Activated T-helper 1 cell treated with anti-CD3 and anti-CD28 coated beads, Interleukin-12 subunit alpha, Interleukin-12 subunit beta, Interleukin-2, Interleukin-4 antibody, amounts not matched to agents 30 ng/mL and 10 ng/mL and 1 ng/mL, durations not matched to agents 14 hours and 24 hours and 36 hours (primary cell): ENCODE results near the gene GTF2H2C_2.
A peak's percentile ranks its signal among the peaks of the same experiment; 100 is the strongest.
"Not testable (repeated sequence)": the region's sequence is repeated elsewhere in the genome, so short reads cannot be mapped to it uniquely, and the experiment has no call there.

Experiments
- DNase-seq: peaks from one replicate; pipeline ENCODE4 v3.0.0; 2021; ENCODE audit warnings: low spot score
- H3K27ac Mint-ChIP-seq: one replicate; pipeline ENCODE4 v1.8.0; 2021; ENCODE audit warnings: mild to moderate bottlenecking, mixed read lengths
- H3K27me3 Mint-ChIP-seq: one replicate; pipeline ENCODE4 v1.8.0; 2022; ENCODE audit warnings: mild to moderate bottlenecking, moderate library complexity, mixed read lengths; ENCODE audit not compliant: insufficient read depth
- H3K36me3 Mint-ChIP-seq: one replicate; pipeline ENCODE4 v1.8.0; 2021; ENCODE audit warnings: low read depth, mixed read lengths
- H3K4me1 Mint-ChIP-seq: one replicate; pipeline ENCODE4 v1.8.0; 2021; ENCODE audit warnings: low read depth, mixed read lengths
- H3K4me3 Mint-ChIP-seq: one replicate; pipeline ENCODE4 v1.8.0; 2021; ENCODE audit warnings: mild to moderate bottlenecking, moderate library complexity, mixed read lengths
- H3K9me3 Mint-ChIP-seq: one replicate; pipeline ENCODE4 v1.8.0; 2021; ENCODE audit warnings: mixed read lengths
- intact Hi-C: fragments of 100-400 bp; cut with micrococcal nuclease; formaldehyde crosslinking; loops from one replicate; pipeline ENCODE4 v1.15.1; 2024

GTF2H2C_2 gene

DNA sequence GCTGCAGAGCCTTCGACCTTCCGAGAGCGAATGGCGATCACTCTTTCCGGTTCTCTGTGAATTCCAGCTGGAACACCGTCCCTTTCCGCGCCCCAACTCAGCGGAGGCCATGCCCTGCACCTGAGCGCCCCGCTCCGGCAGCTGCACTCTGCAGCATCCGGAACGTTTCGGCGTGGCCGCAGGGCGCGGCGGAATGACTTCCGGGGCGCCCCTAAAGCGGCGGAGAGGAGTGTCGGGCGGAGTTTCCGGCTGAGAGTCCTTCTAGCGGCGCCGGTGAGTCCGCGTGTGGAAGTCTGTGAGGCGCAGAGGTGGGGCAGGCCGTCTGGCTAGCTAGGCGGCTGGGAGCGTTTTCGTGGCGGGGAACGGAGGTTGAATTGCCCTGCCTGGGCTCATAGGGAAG, at the start of gene GTF2H2C_2:
GTF2H2C_2 (plus strand) TSS at position 252 of the 400 bp plus-strand sequence.
- H3K27me3 Mint-ChIP-seq, H3K4me1 Mint-ChIP-seq, H3K27ac Mint-ChIP-seq, intact Hi-C loops, H3K4me3 Mint-ChIP-seq, DNase-seq, H3K36me3 Mint-ChIP-seq, H3K9me3 Mint-ChIP-seq: not testable (repeated sequence)

DNA sequence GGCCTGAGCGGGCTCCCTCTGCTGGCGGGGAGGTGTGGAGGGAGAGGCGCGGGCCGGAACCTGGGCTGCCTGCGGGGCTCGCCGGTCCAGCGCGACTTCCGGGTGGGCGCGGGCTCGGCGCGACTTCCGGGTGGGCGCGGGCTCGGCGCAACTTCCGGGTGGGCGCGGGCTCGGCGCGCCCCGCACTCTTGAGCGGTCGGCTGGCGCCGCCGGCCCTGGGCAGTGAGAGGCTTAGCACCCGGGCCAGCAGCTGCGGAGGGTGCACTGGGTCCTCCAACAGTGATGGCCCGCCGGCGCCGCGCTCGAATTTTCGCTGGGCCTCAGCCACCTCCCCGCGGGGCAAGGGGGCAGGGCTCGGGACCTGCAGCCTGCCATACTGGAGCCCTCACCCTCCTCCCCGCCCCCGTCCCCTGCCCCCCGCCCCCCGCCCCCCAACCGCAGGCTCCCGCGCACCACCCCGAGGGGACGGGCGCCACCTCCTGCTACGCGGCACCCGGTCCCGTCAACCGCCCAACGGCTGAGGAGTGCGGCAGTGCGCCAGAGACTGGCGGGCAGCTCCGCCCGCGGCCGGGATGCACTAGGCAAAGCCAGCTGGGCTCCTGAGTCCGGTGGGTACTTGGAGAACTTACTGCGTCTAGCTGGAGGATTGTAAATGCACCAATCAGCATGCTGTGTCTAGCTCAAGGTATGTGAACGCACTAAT, 14.0 kb upstream of the GTF2H2C_2 start:
- intact Hi-C loops, H3K27me3 Mint-ChIP-seq, H3K4me1 Mint-ChIP-seq, H3K36me3 Mint-ChIP-seq, H3K9me3 Mint-ChIP-seq: not testable (repeated sequence)
- Mint-ChIP-seq H3K4me3 (peak overlapping the region; percentile 82), H3K27ac (peak overlapping the region; percentile 75)
- peak; percentile 65 for DNase-seq

DNA sequence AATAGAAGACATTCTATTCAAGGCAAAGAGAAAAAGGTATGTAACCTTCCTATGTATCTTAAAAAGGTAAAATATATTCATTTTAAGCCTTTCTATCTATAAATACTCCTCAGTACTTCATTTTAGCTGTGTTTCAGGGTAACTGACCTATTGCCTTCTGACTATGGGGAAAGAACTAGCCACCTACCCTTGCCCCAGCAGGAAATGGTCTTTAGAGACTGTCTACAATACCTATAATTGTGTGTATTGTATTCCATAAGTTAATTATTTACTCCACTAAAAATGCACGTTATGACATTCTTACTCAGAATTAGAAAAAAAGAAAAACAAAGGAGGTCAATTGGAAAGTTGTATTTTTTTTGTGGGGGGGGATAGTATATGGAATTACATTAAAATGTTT, 6.2 kb downstream of the GTF2H2C_2 start:
- H3K4me1 Mint-ChIP-seq, DNase-seq, H3K27ac Mint-ChIP-seq, H3K4me3 Mint-ChIP-seq, H3K9me3 Mint-ChIP-seq, H3K36me3 Mint-ChIP-seq, intact Hi-C loops, H3K27me3 Mint-ChIP-seq: not testable (repeated sequence)

DNA sequence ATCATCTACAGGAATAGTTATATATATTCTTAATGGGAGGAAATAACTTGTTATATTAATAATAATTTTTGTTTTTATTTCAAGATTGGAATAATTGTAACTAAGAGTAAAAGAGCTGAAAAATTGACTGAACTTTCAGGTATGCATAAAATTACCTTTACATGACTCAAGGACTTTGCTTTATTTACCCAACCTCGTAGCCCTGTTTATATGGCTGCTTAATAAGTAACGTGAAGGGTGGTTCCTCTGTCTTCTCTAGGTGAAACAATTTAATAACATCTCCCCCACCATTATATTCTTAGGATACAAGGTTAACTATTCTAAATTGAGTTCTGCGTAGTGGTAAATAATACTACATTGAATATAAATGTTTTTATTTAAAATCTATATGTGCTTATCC, 8.0 kb downstream of the GTF2H2C_2 start:
- H3K4me3 Mint-ChIP-seq, H3K9me3 Mint-ChIP-seq, H3K27me3 Mint-ChIP-seq, H3K36me3 Mint-ChIP-seq, H3K27ac Mint-ChIP-seq, DNase-seq, H3K4me1 Mint-ChIP-seq, intact Hi-C loops: not testable (repeated sequence)

DNA sequence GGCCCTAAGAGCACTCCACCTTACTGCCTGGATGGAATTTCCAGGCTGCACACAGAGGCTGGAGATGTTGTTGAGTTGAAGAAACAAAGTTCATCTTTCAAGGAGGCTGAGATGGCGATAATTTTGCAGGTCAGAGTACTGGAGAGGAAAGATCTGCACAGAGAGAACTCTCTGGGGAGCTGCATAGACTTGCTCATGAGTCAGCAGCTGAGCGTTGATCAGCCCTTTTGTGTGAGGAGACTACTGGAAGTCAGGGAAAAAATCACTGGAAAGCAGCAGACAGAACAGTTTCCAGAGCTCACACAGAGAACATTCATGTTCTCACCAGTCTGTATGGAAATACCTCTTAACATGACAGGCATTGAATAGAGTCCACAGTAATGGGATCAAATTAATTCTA, 23.4 kb downstream of the GTF2H2C_2 start:
- DNase-seq, H3K36me3 Mint-ChIP-seq, H3K4me1 Mint-ChIP-seq, H3K9me3 Mint-ChIP-seq, H3K27me3 Mint-ChIP-seq, H3K27ac Mint-ChIP-seq, intact Hi-C loops, H3K4me3 Mint-ChIP-seq: not testable (repeated sequence)

DNA sequence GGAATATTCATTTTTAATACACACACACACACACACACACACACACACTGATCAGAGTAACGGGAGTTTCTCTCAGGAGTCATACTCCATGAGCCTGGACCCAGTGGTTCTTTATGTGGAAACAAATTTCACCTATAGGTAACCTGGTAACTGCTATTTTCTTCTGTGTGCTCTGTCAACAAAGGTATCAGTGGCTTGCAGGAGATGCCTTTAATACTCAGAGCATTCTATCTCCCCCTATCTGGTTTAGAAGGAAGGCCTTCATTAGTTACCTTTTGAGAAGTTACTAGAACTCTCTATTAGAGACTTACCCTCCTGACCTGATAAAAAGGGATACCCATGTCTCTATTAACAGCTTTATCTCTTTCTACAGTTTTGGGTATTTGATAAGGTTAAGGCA, 34.4 kb downstream of the GTF2H2C_2 start:
- H3K27ac Mint-ChIP-seq, H3K4me1 Mint-ChIP-seq, H3K27me3 Mint-ChIP-seq, intact Hi-C loops, DNase-seq, H3K4me3 Mint-ChIP-seq, H3K9me3 Mint-ChIP-seq, H3K36me3 Mint-ChIP-seq: not testable (repeated sequence)

DNA sequence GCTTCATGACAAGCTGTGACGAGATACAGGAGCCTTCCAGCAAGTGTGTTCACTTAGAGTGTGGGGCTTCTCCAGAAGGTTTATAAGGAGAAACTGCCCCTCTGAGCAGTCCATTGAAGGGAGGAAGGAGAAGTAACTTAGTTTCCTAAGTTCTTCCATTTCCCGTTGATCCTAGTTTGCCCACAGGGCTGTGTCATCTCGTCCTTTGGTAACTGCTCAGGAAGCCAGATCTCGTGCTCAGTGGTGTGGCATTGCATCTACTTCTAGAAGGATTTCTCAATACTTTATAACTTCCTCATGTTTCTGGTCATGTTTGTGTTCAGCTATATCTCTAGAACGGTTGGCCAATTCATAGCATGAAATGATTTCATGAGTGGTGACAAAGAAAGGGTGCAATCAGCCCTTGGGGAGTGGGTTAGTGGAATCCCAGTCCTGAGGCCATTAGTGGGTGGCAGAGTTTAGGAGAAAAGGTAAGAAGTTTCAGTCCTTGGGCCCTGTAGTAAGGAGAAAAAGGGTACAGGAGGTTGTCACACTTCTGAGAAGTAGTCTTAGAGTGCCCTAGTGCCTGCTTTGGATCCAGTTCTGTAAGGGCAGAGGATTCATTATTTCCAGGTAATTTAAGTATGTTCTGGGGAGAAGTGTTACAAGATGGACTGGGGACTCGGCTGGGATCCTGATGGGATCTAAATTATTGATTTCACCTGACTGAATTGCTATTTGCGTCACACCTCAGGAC, 36.2 kb downstream of the GTF2H2C_2 start:
- DNase-seq, intact Hi-C loops, H3K9me3 Mint-ChIP-seq, H3K36me3 Mint-ChIP-seq, H3K4me3 Mint-ChIP-seq, H3K4me1 Mint-ChIP-seq, H3K27me3 Mint-ChIP-seq, H3K27ac Mint-ChIP-seq: not testable (repeated sequence)

DNA sequence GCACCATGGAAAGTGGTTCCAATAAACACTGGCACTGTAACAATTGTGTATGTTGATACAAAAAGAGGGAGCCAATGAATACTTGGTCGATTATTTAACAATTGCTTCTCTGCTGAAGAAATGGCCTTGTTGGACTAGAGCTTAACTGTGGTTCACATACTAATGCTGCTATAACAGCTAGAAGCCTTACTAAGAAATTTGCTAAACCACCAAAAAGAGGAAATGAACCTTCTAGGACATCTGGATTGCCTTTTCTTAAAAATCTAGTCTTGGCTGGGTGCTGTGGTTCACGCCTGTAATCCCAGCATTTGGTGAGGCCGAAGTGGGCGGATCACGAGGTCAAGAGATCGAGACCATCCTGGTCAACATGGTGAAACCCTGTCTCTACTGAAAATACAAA, 41.9 kb downstream of the GTF2H2C_2 start:
- H3K27ac Mint-ChIP-seq, DNase-seq, H3K4me3 Mint-ChIP-seq, H3K9me3 Mint-ChIP-seq, H3K27me3 Mint-ChIP-seq, H3K4me1 Mint-ChIP-seq, H3K36me3 Mint-ChIP-seq, intact Hi-C loops: not testable (repeated sequence)

DNA sequence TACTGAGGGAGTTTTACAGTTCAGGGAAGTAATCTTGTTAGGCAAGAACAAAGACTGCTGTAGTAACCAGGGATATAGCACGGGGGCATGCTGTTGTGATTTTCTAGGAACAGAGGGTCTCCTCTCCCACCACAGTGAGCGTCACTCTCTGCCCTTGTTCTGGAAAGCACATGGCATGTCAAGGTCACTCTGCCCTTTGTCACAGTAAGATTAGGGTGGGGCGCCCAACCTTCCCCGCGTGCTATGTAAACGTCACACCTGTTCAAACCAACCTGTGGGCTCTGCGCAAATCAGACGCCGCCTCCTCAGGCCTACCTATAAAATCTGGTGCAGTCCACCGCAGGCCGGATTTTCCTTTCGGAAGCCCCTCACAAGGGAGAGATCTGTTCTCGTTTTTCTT, 44.0 kb downstream of the GTF2H2C_2 start:
- intact Hi-C loops, H3K36me3 Mint-ChIP-seq, H3K27ac Mint-ChIP-seq, DNase-seq, H3K4me1 Mint-ChIP-seq, H3K27me3 Mint-ChIP-seq, H3K9me3 Mint-ChIP-seq, H3K4me3 Mint-ChIP-seq: not testable (repeated sequence)

DNA sequence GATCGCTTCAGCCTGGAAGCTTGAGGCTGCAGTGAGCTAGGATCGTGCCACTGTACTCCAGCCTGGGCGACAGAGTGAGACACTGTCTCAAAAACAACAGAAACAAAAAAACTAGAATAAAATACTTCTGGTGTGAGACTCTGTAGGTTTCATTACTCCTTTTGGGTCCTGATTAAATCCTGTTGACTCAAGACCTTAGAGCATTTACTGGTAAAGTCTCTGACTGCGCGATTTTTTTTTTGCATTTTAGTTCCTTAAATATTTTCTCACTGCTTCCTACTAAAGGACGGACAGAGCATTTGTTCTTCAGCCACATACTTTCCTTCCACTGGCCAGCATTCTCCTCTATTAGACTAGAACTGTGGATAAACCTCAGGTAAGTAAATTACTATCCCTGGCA, 46.8 kb downstream of the GTF2H2C_2 start:
- H3K27ac Mint-ChIP-seq, H3K36me3 Mint-ChIP-seq, H3K4me1 Mint-ChIP-seq, DNase-seq, intact Hi-C loops, H3K4me3 Mint-ChIP-seq, H3K27me3 Mint-ChIP-seq, H3K9me3 Mint-ChIP-seq: not testable (repeated sequence)

DNA sequence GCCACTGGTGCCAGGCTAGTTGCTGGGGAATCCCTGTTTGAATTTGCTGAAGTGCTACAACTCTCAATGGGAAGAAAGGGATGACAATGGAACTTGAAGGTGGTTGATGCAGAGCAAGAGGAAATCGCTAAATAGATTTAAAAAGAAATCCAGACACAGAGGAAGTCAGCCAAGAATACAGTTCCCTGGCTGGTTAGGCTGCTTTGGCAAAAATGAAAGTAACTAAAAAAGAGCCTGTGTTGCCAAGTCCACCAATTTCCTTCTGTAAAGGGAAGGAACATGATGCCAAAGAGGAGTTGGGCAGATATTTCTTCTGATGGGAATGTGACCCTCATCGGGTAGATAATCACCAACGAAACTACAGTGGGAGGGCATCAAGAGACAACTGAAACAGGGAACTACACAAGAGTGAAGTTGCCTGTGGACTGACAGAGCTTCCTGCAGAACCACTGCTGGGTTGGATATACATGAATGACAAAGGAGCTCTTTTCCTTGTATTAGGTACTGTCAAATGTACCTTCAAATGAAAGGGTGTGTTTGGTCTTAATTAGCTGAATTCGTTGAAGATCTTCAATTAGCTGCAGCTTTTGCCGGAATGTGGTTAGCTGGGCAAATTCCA, 49.0 kb downstream of the GTF2H2C_2 start:
- H3K27ac Mint-ChIP-seq, H3K36me3 Mint-ChIP-seq, H3K9me3 Mint-ChIP-seq, intact Hi-C loops, H3K4me1 Mint-ChIP-seq, DNase-seq, H3K4me3 Mint-ChIP-seq, H3K27me3 Mint-ChIP-seq: not testable (repeated sequence)

DNA sequence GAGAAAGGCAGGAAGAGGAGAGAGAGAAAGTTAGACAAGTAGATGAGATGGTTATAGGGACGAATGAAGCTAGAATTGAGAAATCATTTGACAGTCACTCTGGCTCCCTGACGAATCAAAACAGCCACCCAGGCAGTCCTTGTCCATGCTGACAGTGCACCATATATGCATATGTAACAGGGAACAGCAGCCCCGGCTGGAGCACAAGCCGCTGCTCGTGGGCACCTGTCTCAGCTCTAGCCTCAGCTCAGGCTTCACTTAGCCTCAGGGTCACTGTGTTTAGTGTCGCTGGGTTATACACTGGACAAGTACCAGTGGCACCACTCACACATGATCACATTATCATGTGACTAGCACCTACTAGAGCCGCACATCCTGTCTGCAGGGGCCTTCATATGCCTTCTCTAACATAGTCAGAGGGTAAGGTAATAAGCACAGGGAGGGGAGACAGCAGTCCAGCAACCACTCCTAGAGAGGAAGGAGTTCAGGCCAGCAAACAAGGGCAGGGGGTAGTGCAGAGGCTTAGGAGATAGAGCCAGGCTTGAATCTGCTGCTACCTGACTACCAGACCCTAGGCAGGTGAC, 54.9 kb downstream of the GTF2H2C_2 start:
- H3K36me3 Mint-ChIP-seq, H3K4me3 Mint-ChIP-seq, DNase-seq, H3K4me1 Mint-ChIP-seq, H3K9me3 Mint-ChIP-seq, intact Hi-C loops, H3K27me3 Mint-ChIP-seq, H3K27ac Mint-ChIP-seq: not testable (repeated sequence)
